HCT116 (cell line): ENCODE results near the gene UNKL. TPM values are rescaled to one million over a fixed set of nuclear protein-coding genes. Genes with fewer than 3 reads are reported as not detected.

Experiments used
- ATAC-seq: fragments of 200-7000 bp; cut with Tn5 transposase; 2 replicates; pipeline ENCODE4 v1.9.1; 2020; ENCODE audit warnings: mild to moderate bottlenecking, moderate library complexity
- BruUV-seq: library from RNA; stranded (reverse); fragments of 400-500 nt; replicated peaks from 2 replicates; lab custom pipeline; 2021; lab: Mats Ljungman, UMichigan
- CTCF ChIA-PET: fragments of 300-600 bp; sonication (Branson Sonifier 250); formaldehyde crosslinking; loops from one replicate; lab custom pipeline; 2021; ENCODE audit warnings: antibody characterized with exemption; lab: Charles Lee
- POLR2A ChIA-PET: fragments of 300-600, 350-600 bp; sonication (Branson Sonifier 250); formaldehyde crosslinking; loops from one replicate; lab custom pipeline; 2021; ENCODE audit warnings: antibody characterized with exemption; lab: Charles Lee
- RAD21 ChIA-PET, 2 experiments: fragments of 300-600 bp; sonication (Branson Sonifier 250); formaldehyde crosslinking; loops; one replicate each; lab custom pipeline; 2023; ENCODE audit warnings: low total read pairs in 2 of 2; ENCODE audit not compliant: uncharacterized antibody in 2 of 2, unreplicated experiment in 2 of 2, low non-redundant PET in 1 of 2; lab: Charles Lee
- DNase-seq: peaks from one replicate; pipeline ENCODE4 v3.0.0-alpha.2; 2010; ENCODE audit warnings: low read depth, low spot score
- H2AFZ ChIP-seq: fragments of 200-600 bp; shearing (Covaris generic), sonication (generic); 2 replicates; pipeline ENCODE4 v1.6.1; 2017; ENCODE audit warnings: low read depth, mixed run types, mixed read lengths, antibody characterized with exemption, low read length; ENCODE audit not compliant: poor library complexity, severe bottlenecking
- H3K27ac ChIP-seq: 2 replicates; pipeline ENCODE4 v1.5.1; 2012; ENCODE audit warnings: low read depth, low read length
- H3K27me3 ChIP-seq: fragments of 200-600 bp; sonication (generic); 2 replicates; pipeline ENCODE4 v1.6.1; 2016; ENCODE audit warnings: mixed run types, low read length, mixed read lengths; ENCODE audit not compliant: insufficient read depth
- H3K36me3 ChIP-seq, 2 experiments: fragments of 200-500 bp in 1 of 2; fragments of 200-600 bp in 1 of 2; sonication (Bioruptor generic) in 1 of 2; sonication (generic) in 1 of 2; 2 replicates each; pipeline versions ENCODE4 v1.5.1 to v1.6.1; 2014 to 2016; ENCODE audit warnings: low read length in 2 of 2, inconsistent platforms in 1 of 2, mixed read lengths in 1 of 2, mixed run types in 1 of 2; ENCODE audit not compliant: insufficient read depth in 2 of 2, control insufficient read depth in 1 of 2
- H3K4me1 ChIP-seq, 2 experiments: fragments of 200-600 bp in 1 of 2; sonication (generic) in 1 of 2; 2 replicates each; pipeline versions ENCODE4 v1.5.1 to v1.6.1; 2012 to 2017; ENCODE audit warnings: low read length in 2 of 2, inconsistent platforms in 1 of 2, mild to moderate bottlenecking in 1 of 2, mixed read lengths in 1 of 2, mixed run types in 1 of 2, moderate library complexity in 1 of 2; ENCODE audit not compliant: insufficient read depth in 2 of 2, control insufficient read depth in 1 of 2
- H3K4me2 ChIP-seq: fragments of 200-600 bp; sonication (generic); 2 replicates; pipeline ENCODE4 v1.6.1; 2017; ENCODE audit warnings: mixed run types, low read length, mixed read lengths
- H3K4me3 ChIP-seq, 2 experiments: fragments of 200-600 bp in 1 of 2; sonication (generic) in 1 of 2; replicated peaks in 1 of 2; 2 replicates each; pipeline ENCODE4 v1.5.1; 2011 to 2016; ENCODE audit warnings: low read length in 2 of 2, control low read depth in 1 of 2, low read depth in 1 of 2, mild to moderate bottlenecking in 1 of 2, mixed read lengths in 1 of 2, mixed run types in 1 of 2
- H3K79me2 ChIP-seq: fragments of 200-600 bp; sonication (generic); 2 replicates; pipeline ENCODE4 v1.6.1; 2017; ENCODE audit warnings: mild to moderate bottlenecking, mixed run types, low read length, moderate library complexity, mixed read lengths; ENCODE audit not compliant: insufficient read depth
- H3K9ac ChIP-seq: fragments of 200-600 bp; sonication (generic); 2 replicates; pipeline ENCODE4 v1.6.1; 2016; ENCODE audit warnings: low read length, mixed read lengths
- H3K9me2 ChIP-seq: fragments of 200-600 bp; sonication (generic), shearing (Covaris generic); 2 replicates; pipeline ENCODE4 v1.6.1; 2017; ENCODE audit warnings: mixed run types, mild to moderate bottlenecking, moderate library complexity; ENCODE audit not compliant: insufficient read depth
- H3K9me3 ChIP-seq, 2 experiments: fragments of 200-500 bp in 1 of 2; fragments of 200-600 bp in 1 of 2; sonication (Bioruptor generic) in 1 of 2; sonication (generic) in 1 of 2; 2 replicates each; pipeline ENCODE4 v1.6.1; 2014 to 2017; ENCODE audit warnings: low read length in 2 of 2, mixed read lengths in 2 of 2, inconsistent platforms in 1 of 2, low read depth in 1 of 2, mild to moderate bottlenecking in 1 of 2, mixed run types in 1 of 2, moderate library complexity in 1 of 2; ENCODE audit not compliant: control insufficient read depth in 1 of 2, insufficient read depth in 1 of 2
- H4K20me1 ChIP-seq: fragments of 200-600 bp; sonication (generic), shearing (Covaris generic); 2 replicates; pipeline ENCODE4 v1.6.1; 2017; ENCODE audit warnings: mixed run types, mild to moderate bottlenecking, moderate library complexity; ENCODE audit not compliant: insufficient read depth
- CEBPB ChIP-seq: IDR thresholded peaks from 2 replicates; pipeline ENCODE4 v1.6.1; 2012; ENCODE audit warnings: low read depth
- CTCF ChIP-seq, 3 experiments: fragments of 200-600 bp in 1 of 3; sonication (generic) in 1 of 3; IDR thresholded peaks in 2 of 3; conservative IDR thresholded peaks in 1 of 3; 2 replicates each; pipeline ENCODE4 v1.5.1; 2012 to 2017; ENCODE audit warnings: low read depth in 2 of 3, low read length in 2 of 3, antibody characterized with exemption in 1 of 3, borderline replicate concordance in 1 of 3, control low read depth in 1 of 3, mild to moderate bottlenecking in 1 of 3, mixed read lengths in 1 of 3, mixed run types in 1 of 3, moderate library complexity in 1 of 3; ENCODE audit not compliant: insufficient read depth in 1 of 3
- EGR1 ChIP-seq: IDR thresholded peaks from 2 replicates; pipeline ENCODE4 v1.6.1; 2012; ENCODE audit warnings: low read depth
- ELF1 ChIP-seq: IDR thresholded peaks from 2 replicates; pipeline ENCODE4 v1.6.1; 2012; ENCODE audit warnings: low read depth, borderline replicate concordance
- EZH2 ChIP-seq: fragments of 200-600 bp; sonication (generic); IDR thresholded peaks from 2 replicates; pipeline ENCODE4 v1.6.1; 2017; ENCODE audit warnings: antibody characterized with exemption, mixed run types
- EZH2phosphoT487 ChIP-seq: fragments of 200-600 bp; IDR thresholded peaks from 2 replicates; pipeline ENCODE4 v1.6.1; 2018; ENCODE audit warnings: antibody characterized with exemption, borderline replicate concordance
- JUND ChIP-seq: IDR thresholded peaks from 2 replicates; pipeline ENCODE4 v1.6.1; 2012
- POLR2AphosphoS5 ChIP-seq: IDR thresholded peaks from 2 replicates; pipeline ENCODE4 v1.6.1; 2011; ENCODE audit warnings: mild to moderate bottlenecking, low read depth, low read length, moderate library complexity
- REST ChIP-seq: IDR thresholded peaks from 2 replicates; pipeline ENCODE4 v1.6.1; 2012; ENCODE audit warnings: low read depth
- SP1 ChIP-seq: IDR thresholded peaks from 2 replicates; pipeline ENCODE4 v1.6.1; 2012; ENCODE audit warnings: low read depth
- TCF7L2 ChIP-seq: IDR thresholded peaks from 2 replicates; pipeline ENCODE4 v1.7.0; 2011; ENCODE audit warnings: borderline replicate concordance, inconsistent platforms; ENCODE audit not compliant: insufficient read depth, insufficient read length; ENCODE audit errors: extremely low read depth
- ZBTB33 ChIP-seq: IDR thresholded peaks from 2 replicates; pipeline ENCODE4 v1.6.1; 2011; ENCODE audit warnings: mild to moderate bottlenecking, low read length, moderate library complexity; ENCODE audit not compliant: insufficient replicate concordance; ENCODE audit errors: extremely low read depth
- ZFX ChIP-seq: fragments of 450-650 bp; IDR thresholded peaks from 2 replicates; pipeline ENCODE4 v1.6.1; 2017
- ZNF274 ChIP-seq: fragments of 200-500 bp; sonication (Bioruptor generic); IDR thresholded peaks from 2 replicates; pipeline ENCODE4 v1.6.1; 2014; ENCODE audit warnings: mild to moderate bottlenecking, low read depth, low read length, inconsistent platforms
- intact Hi-C: fragments of 100-400 bp; cut with micrococcal nuclease; formaldehyde crosslinking; loops from 2 replicates; pipeline ENCODE4 v1.10.0; 2022
- total RNA-seq: library from RNA; stranded (reverse); gene quantifications from one replicate; pipeline ENCODE4 v1.2.1, GENCODE V29; 2021; ENCODE audit not compliant: unreplicated experiment

The UNKL gene
- total RNA-seq, 1 experiment from 2014 or later = 24.9 TPM

- no peaks in the 10 kb centered on the region for H4K20me1 ChIP-seq
- BruUV-seq = no TSS peak
- CTCF ChIA-PET = no interaction called here
- TF ChIP-seq POLR2AphosphoS5 = no peak
- no peak for TF ChIP-seq SP1
- TF ChIP-seq ZBTB33 = no peak
- TF ChIP-seq, all 23 proteins: peak for 0
- DNase-seq (no peak), ATAC-seq (no peak)
- H3K27me3 ChIP-seq = no peaks in the 10 kb centered on the region
- no peaks in the 10 kb centered on the region for H3K79me2 ChIP-seq
- no peaks in the 10 kb centered on the region for H3K9me2 ChIP-seq
- intact Hi-C loops = no loop called here
- H3K9me3 ChIP-seq = no peaks in the 10 kb centered on the region
- peaks cover 0 to 6% of the 10 kb centered on the region in 2 experiments; a peak in 2 of 4 replicates for H3K4me1 ChIP-seq
- ChIA-PET RAD21 (no interaction called here), POLR2A (no interaction called here)
- no peaks in the 10 kb centered on the region for H3K36me3 ChIP-seq
- H3K4me3 ChIP-seq = no peak overlapping the region
- no peak overlapping the region for H3K9ac ChIP-seq
- H2AFZ ChIP-seq = no peak overlapping the region
- no peak overlapping the region for H3K27ac ChIP-seq
- no peak overlapping the region for H3K4me2 ChIP-seq
Observed at GRCh38 chr16:1433756-1434155, 19.3 kb upstream of the UNKL start.

- Histone ChIP-seq H3K4me1 (peaks cover 0 to 11% of the 10 kb centered on the region in 2 experiments; a peak in 2 of 4 replicates), H3K27ac (no peak overlapping the region), H3K9me2 (no peaks in the 10 kb centered on the region), H3K9me3 (no peaks in the 10 kb centered on the region), H3K36me3 (no peaks in the 10 kb centered on the region), H3K27me3 (no peaks in the 10 kb centered on the region), H3K9ac (no peak overlapping the region), H3K4me2 (no peak overlapping the region), H4K20me1 (no peaks in the 10 kb centered on the region), H3K4me3 (no peak overlapping the region), H2AFZ (no peak overlapping the region), H3K79me2 (no peaks in the 10 kb centered on the region)
- RAD21 ChIA-PET = no interaction called here
- POLR2A ChIA-PET = no interaction called here
- CTCF ChIA-PET = no interaction called here
- ATAC-seq = no peak
- no peak for DNase-seq
- intact Hi-C loops = no loop called here
- no TSS peak for BruUV-seq
- TF ChIP-seq ZNF274 (no peak), CEBPB (no peak), TCF7L2 (no peak), CTCF (IDR thresholded peaks at IDR 0.05 in 2 of 3, conservative IDR thresholded peaks at IDR 0.05 in 1 of 3; ENCODE audit: borderline replicate concordance in 1 of 3, insufficient read depth in 1 of 3, low read depth in 2 of 3, low read length in 2 of 3) (no peak), EZH2 (no peak), JUND (no peak), EZH2phosphoT487 (no peak), REST (no peak), ELF1 (no peak), ZFX (no peak), POLR2AphosphoS5 (no peak), EGR1 (no peak)
Observed at GRCh38 chr16:1433263-1433560, 18.7 kb upstream of the UNKL start.
